ENCODE results near the gene TEX12. TPM values are rescaled to one million over a fixed set of nuclear protein-coding genes. Genes with fewer than 3 reads are reported as not detected.

Gene TEX12
- total RNA-seq, 2 donors from 2014 or later = not detected

GRCh38 chr11:112163875-112164685, 3.1 kb upstream of the TEX12 start, which contains the start of gene IL18:
Gene IL18 (minus strand): TSS chr11:112164094. CDS start chr11:112155053, 9,041 bp downstream.
- Mint-ChIP-seq H3K36me3 (ENCODE audit: low read depth) (no peaks in the 10 kb centered on the region), H3K9me3 (no peaks in the 10 kb centered on the region), H3K4me1 (no peaks in the 10 kb centered on the region), H3K4me3 (no peak within 1 kb of the TSS), H3K27ac (no peak within 1 kb of the TSS), H3K27me3 (ENCODE audit: insufficient read depth) (peaks cover 2% of the 10 kb centered on the region)
- no peak within 1 kb of the TSS for H3K4me3 ChIP-seq (ENCODE audit: low read length)
- TF ChIP-seq CTCF (conservative IDR thresholded peaks at IDR 0.05) = no peak
- no peak within 1 kb of the TSS for H3K9ac ChIP-seq (ENCODE audit: extremely low read depth, low read length, poor library complexity, severe bottlenecking)
- H3K27me3 ChIP-seq (ENCODE audit: control insufficient read depth, insufficient read depth, low read length, poor library complexity, severe bottlenecking) = no peaks in the 10 kb centered on the region
- no peaks in the 10 kb centered on the region for H3K4me1 ChIP-seq (ENCODE audit: control insufficient read depth, insufficient read depth, low read length)
- no peaks in the 10 kb centered on the region for H3K36me3 ChIP-seq (ENCODE audit: control insufficient read depth, insufficient read depth, low read length)
- 72 to 93% methylated on average over 8 to 12 of the region's 12 CpGs for WGBS, 2 experiments (ENCODE audit: insufficient coverage in 1 of 2, insufficient read length in 1 of 2)
- peak; percentile 75 for DNase-seq
- H3K9me3 ChIP-seq (ENCODE audit: control insufficient read depth, low read length) = no peaks in the 10 kb centered on the region
- no peak within 1 kb of the TSS for H3K27ac ChIP-seq (ENCODE audit: low read depth, low read length)

GRCh38 chr11:112165049-112165448, 2.1 kb upstream of the TEX12 start:
- Histone ChIP-seq H3K9ac (ENCODE audit: extremely low read depth, low read length, poor library complexity, severe bottlenecking) (no peak overlapping the region), H3K9me3 (ENCODE audit: control insufficient read depth, low read length) (no peaks in the 10 kb centered on the region), H3K4me3 (ENCODE audit: low read length) (no peak overlapping the region), H3K27ac (ENCODE audit: low read depth, low read length) (no peak overlapping the region), H3K4me1 (ENCODE audit: control insufficient read depth, insufficient read depth, low read length) (no peaks in the 10 kb centered on the region), H3K27me3 (ENCODE audit: control insufficient read depth, insufficient read depth, low read length, poor library complexity, severe bottlenecking) (no peaks in the 10 kb centered on the region), H3K36me3 (ENCODE audit: control insufficient read depth, insufficient read depth, low read length) (no peaks in the 10 kb centered on the region)
- no peak for DNase-seq
- TF ChIP-seq CTCF (conservative IDR thresholded peaks at IDR 0.05) = no peak
- peaks cover 2% of the 10 kb centered on the region for H3K27me3 Mint-ChIP-seq (ENCODE audit: insufficient read depth)
- H3K36me3 Mint-ChIP-seq (ENCODE audit: low read depth) = no peaks in the 10 kb centered on the region
- no peak overlapping the region for H3K4me3 Mint-ChIP-seq
- WGBS, 2 experiments (ENCODE audit: insufficient coverage in 1 of 2, insufficient read length in 1 of 2) = 84 to 93% methylated on average over 3 of the region's 3 CpGs
- no peak overlapping the region for H3K27ac Mint-ChIP-seq
- H3K4me1 Mint-ChIP-seq = no peaks in the 10 kb centered on the region
- H3K9me3 Mint-ChIP-seq = no peaks in the 10 kb centered on the region

- Mint-ChIP-seq H3K4me1 (no peaks in the 10 kb centered on the region), H3K27me3 (ENCODE audit: insufficient read depth) (peaks cover 2% of the 10 kb centered on the region), H3K36me3 (ENCODE audit: low read depth) (no peaks in the 10 kb centered on the region), H3K9me3 (no peaks in the 10 kb centered on the region), H3K4me3 (no peak overlapping the region), H3K27ac (no peak overlapping the region)
- no peak for TF ChIP-seq CTCF (conservative IDR thresholded peaks at IDR 0.05)
- DNase-seq = no peak
- 87 to 88% methylated on average over 7 to 8 of the region's 8 CpGs for WGBS, 2 experiments (ENCODE audit: insufficient coverage in 1 of 2, insufficient read length in 1 of 2)
- Histone ChIP-seq H3K9ac (ENCODE audit: extremely low read depth, low read length, poor library complexity, severe bottlenecking) (no peak overlapping the region), H3K4me1 (ENCODE audit: control insufficient read depth, insufficient read depth, low read length) (no peaks in the 10 kb centered on the region), H3K27me3 (ENCODE audit: control insufficient read depth, insufficient read depth, low read length, poor library complexity, severe bottlenecking) (no peaks in the 10 kb centered on the region), H3K36me3 (ENCODE audit: control insufficient read depth, insufficient read depth, low read length) (no peaks in the 10 kb centered on the region), H3K9me3 (ENCODE audit: control insufficient read depth, low read length) (no peaks in the 10 kb centered on the region), H3K4me3 (ENCODE audit: low read length) (no peak overlapping the region), H3K27ac (ENCODE audit: low read depth, low read length) (no peak overlapping the region)
Measured at GRCh38 chr11:112166562-112166961, 610 bp upstream of the TEX12 start.

Measured in endodermal cell (in vitro differentiated cells).